Immature natural killer cell (primary cell): Measurements from ENCODE around the gene FAM81B. TPM values are rescaled to one million over a fixed set of nuclear protein-coding genes. Genes with fewer than 3 reads are reported as not detected.
"Not testable (repeated sequence)": the region's sequence is repeated elsewhere in the genome, so short reads cannot be mapped to it uniquely, and the experiment has no call there.

Experiments used
- DNase-seq, 3 donors: peaks; one replicate each; pipeline ENCODE4 v3.0.0; 2022; ENCODE audit warnings: mixed read lengths in 1 of 3
- H3K27ac Mint-ChIP-seq, 6 donors: one replicate each; pipeline ENCODE4 v1.8.0; 2020; ENCODE audit warnings: mixed read lengths in 6 of 6, mild to moderate bottlenecking in 5 of 6, inconsistent platforms in 4 of 6, moderate library complexity in 3 of 6
- H3K27me3 Mint-ChIP-seq, 3 donors: one replicate each; pipeline ENCODE4 v1.8.0; 2020 to 2021; ENCODE audit warnings: low read depth in 3 of 3, mild to moderate bottlenecking in 3 of 3, mixed read lengths in 3 of 3, moderate library complexity in 3 of 3, inconsistent platforms in 1 of 3
- H3K36me3 Mint-ChIP-seq, 3 donors: one replicate each; pipeline ENCODE4 v1.8.0; 2020; ENCODE audit warnings: mixed read lengths in 3 of 3, inconsistent platforms in 2 of 3, mild to moderate bottlenecking in 2 of 3
- H3K4me1 Mint-ChIP-seq, 2 donors: one replicate each; pipeline ENCODE4 v1.8.0; 2020; ENCODE audit warnings: inconsistent platforms in 2 of 2, mild to moderate bottlenecking in 2 of 2, mixed read lengths in 2 of 2, moderate library complexity in 1 of 2
- H3K4me3 Mint-ChIP-seq, 5 donors: one replicate each; pipeline ENCODE4 v1.8.0; 2020; ENCODE audit warnings: mild to moderate bottlenecking in 5 of 5, mixed read lengths in 5 of 5, inconsistent platforms in 3 of 5, moderate library complexity in 3 of 5
- H3K9me3 Mint-ChIP-seq, 6 donors: one replicate each; pipeline ENCODE4 v1.8.0; 2020; ENCODE audit warnings: mild to moderate bottlenecking in 6 of 6, mixed read lengths in 6 of 6, inconsistent platforms in 4 of 6, moderate library complexity in 3 of 6
- polyA plus RNA-seq, 3 donors: library from polyadenylated mRNA; unstranded; fragments of 300-500 nt; fragmentation: Illumina TruSeq; gene quantifications; one replicate each; pipeline ENCODE4 v1.2.3, GENCODE V29; 2021

Gene FAM81B
- polyA plus RNA-seq, 3 donors from 2014 or later, result 0.55 TPM; not detected in 2

- Mint-ChIP-seq H3K36me3 (no peaks in the 10 kb centered on the region), H3K9me3 (peaks cover 0 to 3% (median 0%) of the 10 kb centered on the region in 6 donors), H3K27me3 (peaks cover 0 to 2% (median 0%) of the 10 kb centered on the region in 3 donors), H3K27ac (no peak overlapping the region), H3K4me3 (peak overlapping the region in 1 of 5 donors; percentile 24), H3K4me1 (peaks cover 13 to 16% of the 10 kb centered on the region in 2 donors)
- no peak for DNase-seq
These were observed 11.0 kb upstream of the FAM81B start for GRCh38 chr5:95380103-95380628.

GRCh38 chr5:95382801-95383200, 8.4 kb upstream of the FAM81B start:
- H3K36me3 Mint-ChIP-seq, result no peaks in the 10 kb centered on the region
- peaks cover 13 to 16% of the 10 kb centered on the region in 2 donors for H3K4me1 Mint-ChIP-seq
- H3K27me3 Mint-ChIP-seq, result peaks cover 0 to 4% (median 0%) of the 10 kb centered on the region in 3 donors
- H3K27ac Mint-ChIP-seq, result no peak overlapping the region
- DNase-seq, result no peak
- no peak overlapping the region for H3K4me3 Mint-ChIP-seq
- peaks cover 0 to 3% (median 0%) of the 10 kb centered on the region in 6 donors for H3K9me3 Mint-ChIP-seq

- peaks cover 0 to 4% (median 0%) of the 10 kb centered on the region in 3 donors for H3K27me3 Mint-ChIP-seq
- no peak for DNase-seq
- no peaks in the 10 kb centered on the region for H3K36me3 Mint-ChIP-seq
- peaks cover 0 to 3% (median 0%) of the 10 kb centered on the region in 6 donors for H3K9me3 Mint-ChIP-seq
- no peak overlapping the region for H3K4me3 Mint-ChIP-seq
- H3K4me1 Mint-ChIP-seq, result peaks cover 13 to 14% of the 10 kb centered on the region in 2 donors
- no peak overlapping the region for H3K27ac Mint-ChIP-seq
These were observed 6.5 kb upstream of the FAM81B start for GRCh38 chr5:95384485-95385213.

- Mint-ChIP-seq H3K27me3 (peaks cover 0 to 2% (median 0%) of the 10 kb centered on the region in 3 donors), H3K27ac (no peak overlapping the region), H3K9me3 (peaks cover 0 to 3% (median 0%) of the 10 kb centered on the region in 6 donors), H3K4me3 (no peak overlapping the region), H3K4me1 (peaks cover 6 to 7% of the 10 kb centered on the region in 2 donors), H3K36me3 (no peaks in the 10 kb centered on the region)
- DNase-seq, result no peak
These were observed 5.8 kb upstream of the FAM81B start for GRCh38 chr5:95385334-95385733.

GRCh38 chr5:95391965-95392364, 799 bp downstream of the FAM81B start:
- H3K9me3 Mint-ChIP-seq, result peaks cover 0 to 10% (median 0%) of the 10 kb centered on the region in 6 donors
- not testable (repeated sequence) for H3K27me3 Mint-ChIP-seq, H3K4me3 Mint-ChIP-seq

GRCh38 chr5:95392593-95393182, 1.5 kb downstream of the FAM81B start:
- DNase-seq, result no peak
- Mint-ChIP-seq H3K36me3 (no peaks in the 10 kb centered on the region), H3K4me3 (no peak overlapping the region), H3K27ac (no peak overlapping the region), H3K27me3 (peaks cover 0 to 3% (median 0%) of the 10 kb centered on the region in 3 donors), H3K9me3 (peaks cover 0 to 10% (median 0%) of the 10 kb centered on the region in 6 donors), H3K4me1 (no peaks in the 10 kb centered on the region)

More at GRCh38 chr5:95391965-95392364, 799 bp downstream of the FAM81B start:
- DNase-seq, H3K4me1 Mint-ChIP-seq, H3K27ac Mint-ChIP-seq, H3K36me3 Mint-ChIP-seq: not testable (repeated sequence)

GRCh38 chr5:95393279-95393678, 2.1 kb downstream of the FAM81B start:
- Mint-ChIP-seq H3K9me3 (peaks cover 0 to 10% (median 0%) of the 10 kb centered on the region in 6 donors), H3K4me3 (no peak overlapping the region), H3K27ac (no peak overlapping the region), H3K4me1 (no peaks in the 10 kb centered on the region), H3K27me3 (peaks cover 0 to 3% (median 0%) of the 10 kb centered on the region in 3 donors), H3K36me3 (no peaks in the 10 kb centered on the region)
- DNase-seq, result no peak

GRCh38 chr5:95398989-95399388, 7.8 kb downstream of the FAM81B start:
- H3K4me3 Mint-ChIP-seq, result no peak overlapping the region
- H3K4me1 Mint-ChIP-seq, result no peaks in the 10 kb centered on the region
- H3K9me3 Mint-ChIP-seq, result no peaks in the 10 kb centered on the region
- no peak overlapping the region for H3K27ac Mint-ChIP-seq
- DNase-seq, result no peak
- H3K27me3 Mint-ChIP-seq, result peaks cover 0 to 2% (median 0%) of the 10 kb centered on the region in 3 donors
- no peaks in the 10 kb centered on the region for H3K36me3 Mint-ChIP-seq

- no peaks in the 10 kb centered on the region for H3K36me3 Mint-ChIP-seq
- no peaks in the 10 kb centered on the region for H3K9me3 Mint-ChIP-seq
- no peak overlapping the region for H3K4me3 Mint-ChIP-seq
- no peak overlapping the region for H3K27ac Mint-ChIP-seq
- DNase-seq, result no peak
- H3K4me1 Mint-ChIP-seq, result no peaks in the 10 kb centered on the region
- H3K27me3 Mint-ChIP-seq, result peaks cover 0 to 2% (median 0%) of the 10 kb centered on the region in 3 donors
These were observed 10.5 kb downstream of the FAM81B start for GRCh38 chr5:95401626-95402025.

GRCh38 chr5:95403996-95404395, 12.8 kb downstream of the FAM81B start:
- Mint-ChIP-seq H3K36me3 (peaks cover 0 to 3% (median 0%) of the 10 kb centered on the region in 3 donors), H3K4me1 (no peaks in the 10 kb centered on the region), H3K9me3 (peaks cover 0 to 6% (median 0%) of the 10 kb centered on the region in 6 donors), H3K27me3 (peaks cover 0 to 5% (median 2%) of the 10 kb centered on the region in 3 donors), H3K4me3 (no peak overlapping the region), H3K27ac (no peak overlapping the region)
- no peak for DNase-seq

- Mint-ChIP-seq H3K27ac (no peak overlapping the region), H3K27me3 (peaks cover 0 to 3% (median 2%) of the 10 kb centered on the region in 3 donors), H3K4me3 (no peak overlapping the region), H3K4me1 (no peaks in the 10 kb centered on the region), H3K9me3 (peaks cover 0 to 6% (median 0%) of the 10 kb centered on the region in 6 donors), H3K36me3 (peaks cover 0 to 3% (median 0%) of the 10 kb centered on the region in 3 donors)
- DNase-seq, result no peak
These were observed 15.4 kb downstream of the FAM81B start for GRCh38 chr5:95406426-95407090.

GRCh38 chr5:95410279-95410678, 19.1 kb downstream of the FAM81B start:
- H3K4me1 Mint-ChIP-seq, result no peaks in the 10 kb centered on the region

GRCh38 chr5:95411474-95411873, 20.3 kb downstream of the FAM81B start:
- no peaks in the 10 kb centered on the region for H3K4me1 Mint-ChIP-seq

More at GRCh38 chr5:95410279-95410678, 19.1 kb downstream of the FAM81B start:
- Mint-ChIP-seq H3K9me3 (peaks cover 0 to 6% (median 0%) of the 10 kb centered on the region in 6 donors), H3K27ac (no peak overlapping the region), H3K36me3 (peaks cover 0 to 3% (median 0%) of the 10 kb centered on the region in 3 donors), H3K4me3 (no peak overlapping the region), H3K27me3 (peaks cover 0 to 7% (median 3%) of the 10 kb centered on the region in 3 donors)
- DNase-seq, result no peak

More at GRCh38 chr5:95411474-95411873, 20.3 kb downstream of the FAM81B start:
- Mint-ChIP-seq H3K36me3 (peaks cover 0 to 3% (median 0%) of the 10 kb centered on the region in 3 donors), H3K4me3 (no peak overlapping the region), H3K27ac (no peak overlapping the region), H3K9me3 (peaks cover 0 to 6% (median 0%) of the 10 kb centered on the region in 6 donors), H3K27me3 (peaks cover 0 to 7% (median 3%) of the 10 kb centered on the region in 3 donors)
- no peak for DNase-seq
